Kidney epithelial cell (primary cell): ENCODE data around the gene MAB21L2. TPM values are rescaled to one million over a fixed set of nuclear protein-coding genes. Genes with fewer than 3 reads are reported as not detected.

ENCODE experiments used
- DNase-seq: peaks from one replicate; pipeline ENCODE4 v3.0.0-alpha.2; 2010; ENCODE audit warnings: low read depth
- H3K27me3 ChIP-seq: 2 replicates; pipeline ENCODE4 v1.6.0; 2011; ENCODE audit warnings: low read length; ENCODE audit not compliant: control insufficient read depth, insufficient read depth
- H3K36me3 ChIP-seq: 2 replicates; pipeline ENCODE4 v1.5.1; 2011; ENCODE audit warnings: low read length; ENCODE audit not compliant: control insufficient read depth, insufficient read depth
- H3K4me3 ChIP-seq: 2 replicates; pipeline ENCODE4 v1.5.1; 2011; ENCODE audit warnings: low read depth, mild to moderate bottlenecking, control low read depth, low read length
- total RNA-seq: library from RNA; depleted of rRNA; stranded (reverse); fragments of >200 nt; gene quantifications from 2 replicates; pipeline ENCODE4 v1.2.3, GENCODE V29; 2015
- TF ChIP-seq, protein P1 (sequence below): IDR thresholded peaks from 2 replicates; pipeline ENCODE4 v1.5.1; 2011; ENCODE audit warnings: mild to moderate bottlenecking, moderate library complexity, low read length, control low read depth, inconsistent platforms; ENCODE audit not compliant: insufficient read depth, poor library complexity, severe bottlenecking

Gene MAB21L2
- total RNA-seq, 1 donor from 2014 or later = not detected

DNA sequence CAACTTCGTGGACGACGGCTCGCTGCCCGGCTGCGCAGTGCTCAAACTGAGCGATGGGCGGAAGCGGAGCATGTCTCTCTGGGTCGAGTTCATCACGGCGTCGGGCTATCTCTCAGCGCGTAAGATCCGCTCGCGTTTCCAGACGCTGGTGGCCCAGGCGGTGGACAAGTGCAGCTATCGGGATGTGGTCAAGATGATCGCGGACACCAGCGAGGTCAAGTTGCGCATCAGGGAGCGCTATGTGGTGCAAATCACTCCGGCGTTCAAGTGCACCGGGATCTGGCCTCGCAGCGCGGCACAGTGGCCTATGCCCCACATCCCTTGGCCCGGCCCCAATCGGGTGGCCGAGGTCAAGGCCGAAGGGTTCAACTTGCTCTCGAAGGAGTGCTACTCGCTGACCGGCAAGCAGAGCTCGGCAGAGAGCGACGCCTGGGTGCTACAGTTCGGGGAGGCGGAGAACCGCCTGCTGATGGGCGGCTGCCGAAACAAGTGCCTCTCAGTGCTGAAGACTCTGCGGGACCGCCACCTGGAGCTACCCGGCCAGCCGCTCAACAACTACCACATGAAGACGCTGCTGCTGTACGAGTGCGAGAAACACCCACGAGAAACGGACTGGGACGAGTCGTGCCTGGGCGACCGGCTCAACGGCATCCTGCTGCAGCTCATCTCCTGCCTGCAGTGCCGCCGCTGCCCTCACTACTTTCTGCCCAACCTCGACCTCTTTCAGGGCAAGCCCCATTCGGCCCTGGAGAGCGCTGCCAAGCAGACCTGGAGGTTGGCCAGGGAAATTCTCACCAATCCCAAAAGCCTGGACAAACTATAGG lies 1.5 kb downstream of the MAB21L2 start:
- H3K27me3 ChIP-seq = peaks cover 4% of the 10 kb centered on the region
- no peak overlapping the region for H3K4me3 ChIP-seq
- DNase-seq = no peak
- TF ChIP-seq, protein P1, sequence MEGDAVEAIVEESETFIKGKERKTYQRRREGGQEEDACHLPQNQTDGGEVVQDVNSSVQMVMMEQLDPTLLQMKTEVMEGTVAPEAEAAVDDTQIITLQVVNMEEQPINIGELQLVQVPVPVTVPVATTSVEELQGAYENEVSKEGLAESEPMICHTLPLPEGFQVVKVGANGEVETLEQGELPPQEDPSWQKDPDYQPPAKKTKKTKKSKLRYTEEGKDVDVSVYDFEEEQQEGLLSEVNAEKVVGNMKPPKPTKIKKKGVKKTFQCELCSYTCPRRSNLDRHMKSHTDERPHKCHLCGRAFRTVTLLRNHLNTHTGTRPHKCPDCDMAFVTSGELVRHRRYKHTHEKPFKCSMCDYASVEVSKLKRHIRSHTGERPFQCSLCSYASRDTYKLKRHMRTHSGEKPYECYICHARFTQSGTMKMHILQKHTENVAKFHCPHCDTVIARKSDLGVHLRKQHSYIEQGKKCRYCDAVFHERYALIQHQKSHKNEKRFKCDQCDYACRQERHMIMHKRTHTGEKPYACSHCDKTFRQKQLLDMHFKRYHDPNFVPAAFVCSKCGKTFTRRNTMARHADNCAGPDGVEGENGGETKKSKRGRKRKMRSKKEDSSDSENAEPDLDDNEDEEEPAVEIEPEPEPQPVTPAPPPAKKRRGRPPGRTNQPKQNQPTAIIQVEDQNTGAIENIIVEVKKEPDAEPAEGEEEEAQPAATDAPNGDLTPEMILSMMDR = no peak
- H3K36me3 ChIP-seq = no peaks in the 10 kb centered on the region

- DNase-seq = no peak
- H3K27me3 ChIP-seq = peaks cover 4% of the 10 kb centered on the region
- TF ChIP-seq, protein P1 = no peak
- no peak overlapping the region for H3K4me3 ChIP-seq
- H3K36me3 ChIP-seq = no peaks in the 10 kb centered on the region
Observed at GRCh38 chr4:150584111-150584915, 2.4 kb downstream of the MAB21L2 start.

GRCh38 chr4:150585611-150586010 lies 3.7 kb downstream of the MAB21L2 start:
- Histone ChIP-seq H3K27me3 (peaks cover 4% of the 10 kb centered on the region), H3K4me3 (no peak overlapping the region), H3K36me3 (no peaks in the 10 kb centered on the region)
- TF ChIP-seq, protein P1 = no peak
- DNase-seq = no peak

DNA sequence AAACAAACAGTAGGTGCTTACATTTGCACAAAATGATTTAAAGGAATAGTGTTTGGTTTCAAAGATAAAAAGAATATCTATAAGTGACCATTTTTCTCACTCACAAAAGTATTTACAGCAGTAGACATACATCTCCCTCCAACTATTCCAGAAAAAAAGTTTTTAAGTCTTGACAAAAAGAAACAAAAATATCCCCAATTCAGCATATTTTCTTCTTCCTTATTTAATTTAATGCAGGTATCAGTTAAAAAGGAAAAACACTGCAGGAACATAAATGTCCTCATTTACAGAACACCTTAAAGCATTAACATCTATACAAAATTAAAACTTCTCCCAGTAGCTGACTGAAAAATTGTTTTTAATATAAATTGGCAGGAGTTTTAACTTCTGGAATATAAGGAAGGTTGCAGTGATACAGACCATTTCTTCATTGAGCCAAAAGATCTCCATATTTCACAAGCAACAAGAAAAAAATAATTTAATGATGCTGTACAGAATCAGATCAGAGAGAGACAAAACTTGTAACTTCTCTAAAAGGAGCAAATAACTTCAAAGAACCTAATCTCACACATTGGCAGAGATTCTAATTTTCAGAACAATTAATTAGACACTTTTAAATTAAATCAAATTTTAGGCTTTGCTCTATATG lies 4.3 kb downstream of the MAB21L2 start:
- H3K27me3 ChIP-seq = peaks cover 4% of the 10 kb centered on the region
- H3K36me3 ChIP-seq = no peaks in the 10 kb centered on the region
- H3K4me3 ChIP-seq = no peak overlapping the region
- TF ChIP-seq, protein P1 = no peak
- DNase-seq = no peak

GRCh38 chr4:150588316-150588715 lies 6.4 kb downstream of the MAB21L2 start:
- Histone ChIP-seq H3K36me3 (no peaks in the 10 kb centered on the region), H3K27me3 (peaks cover 2% of the 10 kb centered on the region), H3K4me3 (no peak overlapping the region)
- TF ChIP-seq, protein P1 = no peak
- DNase-seq = no peak
